Forelimb muscle (tissue), 1 donor: ENCODE data around the gene CRYBA4. TPM values are rescaled to one million over a fixed set of nuclear protein-coding genes. Genes with fewer than 3 reads are reported as not detected.
"Not testable (repeated sequence)": the region's sequence is repeated elsewhere in the genome, so short reads cannot be mapped to it uniquely, and the experiment has no call there.

ENCODE experiments used
- DNase-seq: peaks from one replicate; pipeline ENCODE4 v3.0.0-alpha.2; 2013; ENCODE audit warnings: low read depth
- polyA plus RNA-seq: library from polyadenylated mRNA; unstranded; fragments of 120-200 nt; gene quantifications from one replicate; pipeline ENCODE4 v1.2.1, GENCODE V29; 2013; ENCODE audit not compliant: insufficient read length

CRYBA4 gene
- polyA plus RNA-seq, 1 donor = not detected

GRCh38 chr22:26597026-26597425 is 24.7 kb upstream of the CRYBA4 start:
- no peak for DNase-seq

GRCh38 chr22:26597480-26597879 is 24.3 kb upstream of the CRYBA4 start:
- no peak for DNase-seq

- DNase-seq = no peak
These were observed 22.3 kb upstream of the CRYBA4 start for GRCh38 chr22:26599505-26599904.

GRCh38 chr22:26601726-26602125 is 20.0 kb upstream of the CRYBA4 start:
- DNase-seq = no peak

- DNase-seq = no peak
These were observed 19.6 kb upstream of the CRYBA4 start for GRCh38 chr22:26602127-26602526.

GRCh38 chr22:26604368-26604767 is 17.4 kb upstream of the CRYBA4 start:
- DNase-seq = no peak

- no peak for DNase-seq
These were observed 15.2 kb upstream of the CRYBA4 start for GRCh38 chr22:26606611-26607010.

GRCh38 chr22:26608129-26608528 is 13.6 kb upstream of the CRYBA4 start:
- no peak for DNase-seq

GRCh38 chr22:26609287-26609686 is 12.5 kb upstream of the CRYBA4 start:
- no peak for DNase-seq

- DNase-seq = no peak
These were observed 11.4 kb upstream of the CRYBA4 start for GRCh38 chr22:26610072-26610958.

GRCh38 chr22:26610996-26611395 is 10.8 kb upstream of the CRYBA4 start:
- DNase-seq = no peak

GRCh38 chr22:26612652-26613051 is 9.1 kb upstream of the CRYBA4 start:
- no peak for DNase-seq

GRCh38 chr22:26613753-26614152 is 8.0 kb upstream of the CRYBA4 start:
- DNase-seq = not testable (repeated sequence)

GRCh38 chr22:26614322-26614721 is 7.4 kb upstream of the CRYBA4 start:
- no peak for DNase-seq

GRCh38 chr22:26615149-26615548 is 6.6 kb upstream of the CRYBA4 start:
- DNase-seq = no peak

GRCh38 chr22:26615830-26616435 is 5.8 kb upstream of the CRYBA4 start:
- no peak for DNase-seq

- no peak for DNase-seq
These were observed 5.1 kb upstream of the CRYBA4 start for GRCh38 chr22:26616650-26617049.

GRCh38 chr22:26617271-26618199 is 4.2 kb upstream of the CRYBA4 start, which contains the start of gene CRYBB1:
CRYBB1 (minus strand) TSS chr22:26618027; CDS start chr22:26616319, 1,708 bp downstream.
- no peak for DNase-seq

- no peak for DNase-seq
These were observed 3.3 kb upstream of the CRYBA4 start for GRCh38 chr22:26618455-26618854.

- DNase-seq = no peak
These were observed 2.3 kb upstream of the CRYBA4 start for GRCh38 chr22:26619510-26619909.

- DNase-seq = no peak
These were observed 1.6 kb upstream of the CRYBA4 start for GRCh38 chr22:26620197-26620596.

GRCh38 chr22:26623984-26624383 is 2.2 kb downstream of the CRYBA4 start:
- DNase-seq = no peak
